ENCODE data around the gene OR2M7. TPM values are rescaled to one million over a fixed set of nuclear protein-coding genes. Genes with fewer than 3 reads are reported as not detected.
"Not testable (repeated sequence)": the region's sequence is repeated elsewhere in the genome, so short reads cannot be mapped to it uniquely, and the experiment has no call there.

OR2M7 gene, protein sequence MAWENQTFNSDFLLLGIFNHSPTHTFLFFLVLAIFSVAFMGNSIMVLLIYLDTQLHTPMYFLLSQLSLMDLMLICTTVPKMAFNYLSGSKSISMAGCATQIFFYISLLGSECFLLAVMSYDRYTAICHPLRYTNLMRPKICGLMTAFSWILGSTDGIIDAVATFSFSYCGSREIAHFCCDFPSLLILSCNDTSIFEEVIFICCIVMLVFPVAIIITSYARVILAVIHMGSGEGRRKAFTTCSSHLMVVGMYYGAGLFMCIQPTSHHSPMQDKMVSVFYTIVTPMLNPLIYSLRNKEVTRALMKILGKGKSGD
- polyA plus RNA-seq (2012; ENCODE audit: low read depth, missing spikeins): not detected

DNA sequence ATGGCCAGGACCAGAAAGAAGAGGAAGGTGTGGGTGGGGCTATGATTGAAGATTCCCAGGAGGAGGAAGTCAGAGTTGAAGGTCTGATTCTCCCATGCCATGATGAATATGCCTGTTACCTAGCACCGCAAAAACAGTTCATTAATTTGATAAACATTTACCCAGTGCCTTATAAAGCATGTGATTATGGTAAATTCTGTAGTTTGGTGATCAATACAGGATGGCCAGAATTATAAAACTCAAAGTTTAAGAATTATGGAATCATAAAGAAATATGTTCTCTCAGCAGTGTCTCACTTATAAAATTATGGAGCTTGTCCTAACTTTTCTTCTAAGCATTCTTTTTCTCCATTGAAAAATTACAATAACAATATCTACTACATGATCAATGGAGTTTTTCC is at the start of gene OR2M7:
TSS of gene OR2M7 (minus strand) at position 101 of the 400 bp plus-strand sequence. CDS start at position 101, 0 bp downstream.
- DNase-seq (ENCODE audit: insufficient read length, low spot score) (no peak), FAIRE-seq (no peak)
- no peak for TF ChIP-seq POLR2AphosphoS5 (IDR thresholded peaks at IDR 0.05; ENCODE audit: low read depth, low read length)

DNA sequence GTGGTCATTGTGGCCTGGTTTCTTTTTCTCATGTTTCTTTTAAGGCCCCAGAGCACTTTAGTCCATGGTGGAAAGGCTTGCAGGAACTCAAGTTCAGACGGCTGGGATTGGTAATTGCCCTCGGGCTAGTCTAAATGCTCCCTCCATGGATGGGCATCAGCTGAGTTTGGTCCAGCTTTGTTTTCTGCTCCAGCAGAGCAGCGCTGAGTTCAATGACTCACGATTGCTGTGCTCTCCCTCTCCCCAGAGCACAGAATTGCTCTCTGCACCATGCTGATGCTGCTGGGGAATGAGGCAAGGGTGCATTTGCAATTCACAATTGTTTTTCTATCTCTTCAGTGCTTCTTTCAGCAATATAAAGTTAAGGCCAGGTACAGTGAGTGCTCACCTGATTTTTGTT is 49.4 kb upstream of the OR2M7 start:
- peak; percentile 43 for FAIRE-seq
- no peak for TF ChIP-seq TAF1 (IDR thresholded peaks at IDR 0.05; ENCODE audit: low read depth, low read length)
- no peak for TF ChIP-seq POLR2AphosphoS5 (IDR thresholded peaks at IDR 0.05; ENCODE audit: low read depth, low read length)
- no peak for TF ChIP-seq POU2F2 (IDR thresholded peaks at IDR 0.05; ENCODE audit: low read depth, low read length)
- TF ChIP-seq PAX5 (IDR thresholded peaks at IDR 0.05; ENCODE audit: insufficient read depth, low read length, severe bottlenecking): no peak
- TF ChIP-seq SPI1 (IDR thresholded peaks at IDR 0.05; ENCODE audit: low read depth, low read length): no peak
- no peak for TF ChIP-seq POLR2A (IDR thresholded peaks at IDR 0.05; ENCODE audit: low read depth, low read length)
- DNase-seq (ENCODE audit: insufficient read length, low spot score): no peak

DNA sequence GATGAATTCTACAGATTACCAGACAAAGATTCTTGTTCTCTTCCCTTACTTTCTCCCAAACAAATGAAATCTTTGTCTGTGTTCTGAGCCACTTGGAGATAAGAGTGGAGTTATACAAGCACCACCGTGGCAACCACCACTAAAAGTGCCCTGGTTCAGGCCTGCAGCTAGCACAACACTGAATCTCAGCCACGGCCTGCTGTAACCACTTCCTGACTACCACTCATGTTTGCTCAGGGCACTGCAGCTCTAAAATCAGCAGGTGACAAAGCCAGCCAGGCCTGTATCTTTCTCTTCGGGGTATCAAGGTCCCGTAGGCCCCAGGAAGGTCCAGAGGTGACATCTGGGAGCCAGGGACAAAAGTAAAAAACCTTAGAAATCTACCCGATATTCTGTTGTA is 48.0 kb upstream of the OR2M7 start:
- TF ChIP-seq PAX5 (IDR thresholded peaks at IDR 0.05; ENCODE audit: insufficient read depth, low read length, severe bottlenecking) (no peak), POU2F2 (IDR thresholded peaks at IDR 0.05; ENCODE audit: low read depth, low read length) (no peak), POLR2AphosphoS5 (IDR thresholded peaks at IDR 0.05; ENCODE audit: low read depth, low read length) (no peak), TAF1 (IDR thresholded peaks at IDR 0.05; ENCODE audit: low read depth, low read length) (no peak), SPI1 (IDR thresholded peaks at IDR 0.05; ENCODE audit: low read depth, low read length) (no peak), POLR2A (IDR thresholded peaks at IDR 0.05; ENCODE audit: low read depth, low read length) (no peak)
- peak; percentile 68 for FAIRE-seq
- no peak for DNase-seq (ENCODE audit: insufficient read length, low spot score)

DNA sequence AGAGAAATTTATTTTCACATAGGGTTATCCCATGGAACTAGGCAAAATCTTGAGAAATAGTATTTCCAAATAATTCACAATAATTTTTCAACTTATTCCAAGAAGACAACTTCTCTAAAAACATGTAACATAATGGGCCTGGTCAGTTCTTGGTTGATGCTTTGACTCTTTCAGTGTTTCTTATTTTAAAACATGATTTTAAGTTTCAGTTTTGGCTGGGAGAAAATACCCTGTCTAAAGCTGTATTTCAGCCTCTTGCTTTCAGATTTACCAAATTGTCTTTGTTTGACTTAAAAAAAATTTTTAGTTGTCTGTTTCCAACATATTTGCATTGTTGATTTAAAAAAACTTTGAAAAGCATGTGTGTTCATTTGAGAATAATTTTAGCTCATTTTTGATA is 42.2 kb upstream of the OR2M7 start:
- FAIRE-seq: no peak
- no peak for DNase-seq (ENCODE audit: insufficient read length, low spot score)

DNA sequence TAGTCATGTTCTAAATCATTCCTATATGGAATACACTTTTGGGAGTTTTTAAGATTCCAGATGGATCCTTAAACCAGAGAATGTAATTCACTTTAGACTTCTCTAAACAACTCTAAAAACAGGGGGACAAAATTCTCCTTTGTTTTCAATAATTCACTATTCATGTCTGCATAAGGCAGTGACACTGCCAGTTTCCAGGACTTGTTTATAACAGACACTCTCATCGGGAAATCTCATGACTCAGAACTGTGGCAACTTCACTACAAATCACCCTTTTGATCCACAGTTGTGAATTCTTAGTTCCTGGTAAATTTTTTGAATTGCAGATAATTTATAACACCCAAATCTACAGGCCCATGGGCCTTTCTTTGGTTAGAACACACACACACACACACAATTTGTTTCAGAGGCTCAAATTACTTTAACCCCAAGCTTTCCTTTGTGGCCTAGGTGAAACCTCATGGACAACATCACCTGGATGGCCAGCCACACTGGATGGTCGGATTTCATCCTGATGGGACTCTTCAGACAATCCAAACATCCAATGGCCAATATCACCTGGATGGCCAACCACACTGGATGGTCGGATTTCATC is 36.9 kb upstream of the OR2M7 start, which contains the start of gene OR2T4:
TSS of gene OR2T4 (plus strand) at position 545 of the 595 bp plus-strand sequence. CDS start at position 545, 0 bp downstream.
- TF ChIP-seq PAX5 (IDR thresholded peaks at IDR 0.05; ENCODE audit: insufficient read depth, low read length, severe bottlenecking): no peak
- TF ChIP-seq POLR2A (IDR thresholded peaks at IDR 0.05; ENCODE audit: low read depth, low read length): no peak
- TF ChIP-seq SPI1 (IDR thresholded peaks at IDR 0.05; ENCODE audit: low read depth, low read length): no peak
- TF ChIP-seq TAF1 (IDR thresholded peaks at IDR 0.05; ENCODE audit: low read depth, low read length): no peak
- TF ChIP-seq POU2F2 (IDR thresholded peaks at IDR 0.05; ENCODE audit: low read depth, low read length): no peak
- no peak for TF ChIP-seq POLR2AphosphoS5 (IDR thresholded peaks at IDR 0.05; ENCODE audit: low read depth, low read length)
- DNase-seq (ENCODE audit: insufficient read length, low spot score) (no peak), FAIRE-seq (no peak)

More for the DNA sequence above, 42.2 kb upstream of the OR2M7 start:
- TF ChIP-seq POLR2A (IDR thresholded peaks at IDR 0.05; ENCODE audit: low read depth, low read length): no peak
- TF ChIP-seq POU2F2 (IDR thresholded peaks at IDR 0.05; ENCODE audit: low read depth, low read length): no peak
- TF ChIP-seq POLR2AphosphoS5 (IDR thresholded peaks at IDR 0.05; ENCODE audit: low read depth, low read length): no peak
- no peak for TF ChIP-seq PAX5 (IDR thresholded peaks at IDR 0.05; ENCODE audit: insufficient read depth, low read length, severe bottlenecking)
- TF ChIP-seq TAF1 (IDR thresholded peaks at IDR 0.05; ENCODE audit: low read depth, low read length): no peak
- no peak for TF ChIP-seq SPI1 (IDR thresholded peaks at IDR 0.05; ENCODE audit: low read depth, low read length)

DNA sequence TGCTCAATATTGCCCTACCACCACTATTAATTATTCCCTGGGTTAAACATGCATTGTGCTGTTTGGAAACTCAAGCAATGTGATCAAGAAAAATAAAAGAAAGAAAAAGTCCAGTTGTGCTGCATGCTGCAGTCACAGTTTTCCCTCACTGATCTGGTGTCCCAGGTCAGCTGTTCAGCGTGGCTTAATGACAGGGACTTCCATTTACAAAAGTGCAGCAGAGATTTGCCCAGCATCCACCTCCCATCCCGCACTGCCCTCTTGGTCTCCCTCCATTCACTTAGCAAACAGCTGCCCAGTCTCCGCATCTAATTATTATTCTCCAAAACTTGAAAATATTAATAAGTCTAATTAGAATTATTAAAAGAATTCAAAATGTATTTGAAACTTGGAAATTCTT is 35.0 kb upstream of the OR2M7 start:
- TF ChIP-seq POLR2A (IDR thresholded peaks at IDR 0.05; ENCODE audit: low read depth, low read length) (no peak), SPI1 (IDR thresholded peaks at IDR 0.05; ENCODE audit: low read depth, low read length) (no peak), PAX5 (IDR thresholded peaks at IDR 0.05; ENCODE audit: insufficient read depth, low read length, severe bottlenecking) (no peak)
- no peak for FAIRE-seq
- no peak for DNase-seq (ENCODE audit: insufficient read length, low spot score)

DNA sequence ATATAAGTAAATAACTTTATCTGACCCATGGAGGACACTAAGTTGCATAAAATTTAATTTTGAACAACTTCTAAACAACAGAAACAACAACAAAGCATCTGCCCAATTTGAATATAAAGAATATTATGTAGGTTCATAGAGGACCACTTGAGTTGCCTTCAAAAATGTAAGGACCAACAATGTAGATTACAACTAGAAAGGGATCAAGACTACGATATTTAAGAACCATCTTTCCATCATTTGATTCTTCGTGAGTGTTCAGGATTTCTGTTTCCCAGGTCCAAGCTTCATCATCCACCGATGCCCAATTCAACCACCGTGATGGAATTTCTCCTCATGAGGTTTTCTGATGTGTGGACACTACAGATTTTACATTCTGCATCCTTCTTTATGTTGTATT is 24.1 kb upstream of the OR2M7 start, which contains the start of gene OR14C36:
TSS of gene OR14C36 (plus strand) at position 301 of the 400 bp plus-strand sequence. CDS start at position 301, 0 bp downstream.
- DNase-seq (ENCODE audit: insufficient read length, low spot score) (no peak), FAIRE-seq (no peak)
- TF ChIP-seq TAF1 (IDR thresholded peaks at IDR 0.05; ENCODE audit: low read depth, low read length): no peak

DNA sequence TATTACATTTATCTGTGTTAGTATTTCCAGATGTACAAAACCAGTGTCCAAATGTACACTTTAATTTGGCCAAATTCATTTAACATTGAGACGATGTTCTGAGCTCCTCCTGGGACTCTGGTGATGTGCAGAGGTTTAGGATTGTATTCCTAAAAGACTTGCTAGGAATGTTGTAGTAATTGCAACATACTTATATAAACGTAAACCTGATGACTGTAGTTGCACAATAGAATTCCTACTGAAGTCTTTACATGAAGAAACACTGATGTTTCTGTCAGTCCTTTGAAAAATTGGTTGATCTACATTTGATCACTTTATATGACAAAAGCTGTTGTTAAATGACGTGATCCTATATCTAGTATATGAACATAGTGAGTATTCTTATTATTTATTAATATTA is 19.1 kb upstream of the OR2M7 start:
- no peak for TF ChIP-seq POU2F2 (IDR thresholded peaks at IDR 0.05; ENCODE audit: low read depth, low read length)
- no peak for TF ChIP-seq TAF1 (IDR thresholded peaks at IDR 0.05; ENCODE audit: low read depth, low read length)
- no peak for TF ChIP-seq PAX5 (IDR thresholded peaks at IDR 0.05; ENCODE audit: insufficient read depth, low read length, severe bottlenecking)
- TF ChIP-seq POLR2AphosphoS5 (IDR thresholded peaks at IDR 0.05; ENCODE audit: low read depth, low read length): no peak
- TF ChIP-seq SPI1 (IDR thresholded peaks at IDR 0.05; ENCODE audit: low read depth, low read length): no peak
- no peak for TF ChIP-seq POLR2A (IDR thresholded peaks at IDR 0.05; ENCODE audit: low read depth, low read length)
- FAIRE-seq (no peak), DNase-seq (ENCODE audit: insufficient read length, low spot score) (no peak)

DNA sequence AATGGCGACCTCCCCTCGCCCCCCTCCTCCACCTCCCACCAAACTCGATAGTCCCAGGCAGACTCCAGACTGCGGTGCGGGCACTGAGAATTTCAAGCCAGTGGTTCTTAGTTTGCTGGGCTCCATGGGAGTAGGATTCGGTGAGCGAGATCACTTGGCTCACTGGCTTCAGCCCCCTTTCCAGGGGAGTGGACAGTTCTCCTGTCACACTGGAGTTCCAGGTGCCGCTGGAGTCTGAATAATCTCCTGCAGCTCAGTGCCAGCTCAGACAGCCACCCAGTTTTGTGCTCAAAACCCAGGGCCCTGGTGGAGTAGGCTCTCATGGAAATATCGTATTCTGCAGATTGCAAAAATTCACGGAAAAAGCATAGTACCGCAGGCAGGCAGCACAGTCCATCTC is 7.6 kb downstream of the OR2M7 start:
- TF ChIP-seq SPI1 (IDR thresholded peaks at IDR 0.05; ENCODE audit: low read depth, low read length) (no peak), PAX5 (IDR thresholded peaks at IDR 0.05; ENCODE audit: insufficient read depth, low read length, severe bottlenecking) (no peak), POLR2AphosphoS5 (IDR thresholded peaks at IDR 0.05; ENCODE audit: low read depth, low read length) (no peak), TAF1 (IDR thresholded peaks at IDR 0.05; ENCODE audit: low read depth, low read length) (no peak), POU2F2 (IDR thresholded peaks at IDR 0.05; ENCODE audit: low read depth, low read length) (no peak), POLR2A (IDR thresholded peaks at IDR 0.05; ENCODE audit: low read depth, low read length) (no peak)
- DNase-seq (ENCODE audit: insufficient read length, low spot score) (no peak), FAIRE-seq (no peak)

DNA sequence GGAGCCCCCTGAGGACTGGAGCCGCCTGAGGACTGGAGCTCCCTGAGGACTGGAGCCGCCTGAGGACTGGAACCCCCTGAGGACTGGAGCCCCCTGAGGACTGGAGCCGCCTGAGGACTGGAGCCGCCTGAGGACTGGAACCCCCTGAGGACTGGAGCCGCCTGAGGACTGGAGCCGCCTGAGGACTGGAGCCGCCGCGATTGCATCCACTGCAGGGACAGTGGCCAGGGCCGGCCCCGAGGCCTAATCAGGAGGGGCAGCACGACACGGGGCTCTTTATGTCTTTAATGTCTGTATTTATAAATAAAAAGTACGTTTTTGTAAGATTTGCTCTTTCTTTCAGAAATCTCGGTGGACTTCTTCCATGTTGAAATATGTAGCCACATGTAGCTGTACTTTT is 17.6 kb downstream of the OR2M7 start:
- not testable (repeated sequence) for DNase-seq (ENCODE audit: insufficient read length, low spot score); FAIRE-seq

All from GM12891 (cell line).